IMR-90 (cell line): ENCODE measurements around the gene FTSJ3. TPM values are rescaled to one million over a fixed set of nuclear protein-coding genes. Genes with fewer than 3 reads are reported as not detected.

Experiments used
- ATAC-seq: fragments of 200-7000 bp; cut with Tn5 transposase; 2 replicates; pipeline ENCODE4 v1.9.1; 2020; ENCODE audit warnings: low read depth, mild to moderate bottlenecking, moderate library complexity
- BruUV-seq: library from RNA; stranded (reverse); fragments of 400-500 nt; replicated peaks from 2 replicates; lab custom pipeline; 2021; lab: Mats Ljungman, UMichigan
- CTCF ChIA-PET: fragments of 300-600 bp; formaldehyde crosslinking; extraction: SDS; loops from one replicate; lab custom pipeline; 2021; ENCODE audit warnings: antibody characterized with exemption; lab: Yijun Ruan, JAX
- POLR2A ChIA-PET: fragments of 300-600 bp; sonication (Branson Sonifier 250); formaldehyde crosslinking; loops from one replicate; lab custom pipeline; 2022; ENCODE audit warnings: antibody characterized with exemption; ENCODE audit not compliant: unreplicated experiment; lab: Charles Lee
- DNase-seq: peaks from one replicate; pipeline ENCODE4 v3.0.0; 2013
- H2AFZ ChIP-seq: replicated peaks from 2 replicates; pipeline ENCODE3; 2013; ENCODE audit warnings: low read length, mild to moderate bottlenecking; ENCODE audit not compliant: poor library complexity
- H2AK5ac ChIP-seq: 2 replicates; pipeline ENCODE4 v1.6.1; 2013; ENCODE audit warnings: low read depth, low read length, inconsistent platforms
- H2AK9ac ChIP-seq: replicated peaks from 2 replicates; pipeline ENCODE3; 2013; ENCODE audit warnings: mild to moderate bottlenecking, low read depth, low read length, moderate library complexity; ENCODE audit not compliant: poor library complexity
- H2BK120ac ChIP-seq: 2 replicates; pipeline ENCODE4 v1.6.1; 2013; ENCODE audit warnings: low read depth, low read length, inconsistent platforms
- H2BK15ac ChIP-seq: 3 replicates; pipeline ENCODE4 v1.6.1; 2013; ENCODE audit warnings: low read depth, low read length, inconsistent platforms
- H2BK20ac ChIP-seq: 2 replicates; pipeline ENCODE4 v1.6.1; 2013; ENCODE audit warnings: low read depth, mild to moderate bottlenecking, inconsistent platforms, low read length, moderate library complexity
- H2BK5ac ChIP-seq: 2 replicates; pipeline ENCODE4 v1.6.1; 2013; ENCODE audit warnings: mild to moderate bottlenecking, low read depth, low read length, inconsistent platforms; ENCODE audit not compliant: poor library complexity, severe bottlenecking
- H3K14ac ChIP-seq: replicated peaks from 2 replicates; pipeline ENCODE4 v1.6.1; 2013; ENCODE audit warnings: low read depth, low read length, inconsistent platforms
- H3K18ac ChIP-seq: 2 replicates; pipeline ENCODE4 v1.6.1; 2013; ENCODE audit warnings: low read depth, low read length, control low read depth
- H3K23ac ChIP-seq: 2 replicates; pipeline ENCODE4 v1.6.1; 2013; ENCODE audit warnings: low read depth, low read length, inconsistent platforms
- H3K27ac ChIP-seq: 2 replicates; pipeline ENCODE4 v1.5.1; 2013; ENCODE audit warnings: mild to moderate bottlenecking, control low read depth, low read length; ENCODE audit not compliant: insufficient read depth
- H3K27me3 ChIP-seq: 2 replicates; pipeline ENCODE4 v1.6.1; 2013; ENCODE audit warnings: low read length; ENCODE audit not compliant: control insufficient read depth, insufficient read depth
- H3K36me3 ChIP-seq: 2 replicates; pipeline ENCODE4 v1.6.1; 2013; ENCODE audit warnings: low read length, mixed read lengths; ENCODE audit not compliant: control insufficient read depth, insufficient read depth
- H3K4ac ChIP-seq: 2 replicates; pipeline ENCODE4 v1.6.1; 2013; ENCODE audit warnings: low read depth, low read length, inconsistent platforms
- H3K4me1 ChIP-seq: 2 replicates; pipeline ENCODE4 v1.6.1; 2013; ENCODE audit warnings: low read length, mixed read lengths; ENCODE audit not compliant: control insufficient read depth, insufficient read depth
- H3K4me2 ChIP-seq: 2 replicates; pipeline ENCODE4 v1.6.1; 2013; ENCODE audit warnings: low read depth, mild to moderate bottlenecking, control low read depth, low read length, moderate library complexity
- H3K4me3 ChIP-seq: 2 replicates; pipeline ENCODE4 v1.5.1; 2013; ENCODE audit warnings: low read depth, mild to moderate bottlenecking, control low read depth, low read length, moderate library complexity; ENCODE audit not compliant: insufficient read depth
- H3K56ac ChIP-seq: 2 replicates; pipeline ENCODE4 v1.6.1; 2013; ENCODE audit warnings: low read length, inconsistent platforms; ENCODE audit not compliant: insufficient read depth; ENCODE audit errors: extremely low read depth
- H3K79me1 ChIP-seq, 2 experiments: 2 replicates each; pipeline ENCODE4 v1.6.1; 2013; ENCODE audit warnings: low read length in 2 of 2, inconsistent platforms in 1 of 2, low read depth in 1 of 2
- H3K9ac ChIP-seq: 2 replicates; pipeline ENCODE4 v1.6.1; 2013; ENCODE audit warnings: low read depth, low read length, control low read depth
- H3K9me1 ChIP-seq: 2 replicates; pipeline ENCODE4 v1.6.1; 2013; ENCODE audit warnings: low read length, inconsistent platforms; ENCODE audit not compliant: insufficient read depth
- H3K9me3 ChIP-seq: 2 replicates; pipeline ENCODE4 v1.6.1; 2013; ENCODE audit warnings: low read length; ENCODE audit not compliant: control insufficient read depth, insufficient read depth
- H4K20me1 ChIP-seq: 2 replicates; pipeline ENCODE4 v1.6.1; 2013; ENCODE audit warnings: low read length, inconsistent platforms; ENCODE audit not compliant: insufficient read depth
- H4K5ac ChIP-seq: 2 replicates; pipeline ENCODE4 v1.6.1; 2013; ENCODE audit warnings: mild to moderate bottlenecking, low read depth, low read length, control low read depth
- H4K8ac ChIP-seq, 2 experiments: 2 replicates each; pipeline ENCODE4 v1.6.1; 2013; ENCODE audit warnings: low read depth in 2 of 2, low read length in 2 of 2, control low read depth in 1 of 2, inconsistent platforms in 1 of 2
- H4K91ac ChIP-seq: 2 replicates; pipeline ENCODE4 v1.6.1; 2013; ENCODE audit warnings: low read depth, low read length, inconsistent platforms; ENCODE audit not compliant: insufficient read depth
- BHLHE40 ChIP-seq: fragments of 150-350 bp; IDR thresholded peaks from 2 replicates; pipeline ENCODE4 v1.6.1; 2016; ENCODE audit warnings: mild to moderate bottlenecking, low read depth, low read length
- CEBPB ChIP-seq: IDR thresholded peaks from 2 replicates; pipeline ENCODE4 v1.6.1; 2012; ENCODE audit warnings: low read depth, low read length, improper control_type of control experiment
- ELK1 ChIP-seq: fragments of 150-350 bp; IDR thresholded peaks from 2 replicates; pipeline ENCODE4 v1.6.1; 2016; ENCODE audit warnings: low read depth, mild to moderate bottlenecking, low read length, moderate library complexity, borderline replicate concordance
- FOS ChIP-seq: fragments of 150-350 bp; IDR thresholded peaks from 2 replicates; pipeline ENCODE4 v1.6.1; 2016; ENCODE audit warnings: low read depth, low read length
- MAFK ChIP-seq: IDR thresholded peaks from 2 replicates; pipeline ENCODE4 v1.6.1; 2012; ENCODE audit warnings: low read depth, low read length, improper control_type of control experiment
- MXI1 ChIP-seq: IDR thresholded peaks from 2 replicates; pipeline ENCODE4 v1.6.1; 2012; ENCODE audit warnings: low read depth, mild to moderate bottlenecking, low read length, moderate library complexity, borderline replicate concordance
- NFE2L2 ChIP-seq: fragments of 150-350 bp; IDR thresholded peaks from 2 replicates; pipeline ENCODE4 v1.6.1; 2016; ENCODE audit warnings: low read depth, mild to moderate bottlenecking, low read length
- POLR2A ChIP-seq: IDR thresholded peaks from 2 replicates; pipeline ENCODE4 v1.6.1; 2012; ENCODE audit warnings: mild to moderate bottlenecking, low read depth, low read length
- RAD21 ChIP-seq: IDR thresholded peaks from 2 replicates; pipeline ENCODE4 v1.6.1; 2012; ENCODE audit warnings: low read length, improper control_type of control experiment
- RCOR1 ChIP-seq: IDR thresholded peaks from 2 replicates; pipeline ENCODE4 v1.6.1; 2012; ENCODE audit warnings: mild to moderate bottlenecking, low read length, improper control_type of control experiment; ENCODE audit not compliant: insufficient replicate concordance
- RFX5 ChIP-seq: IDR thresholded peaks from 2 replicates; pipeline ENCODE4 v1.8.0; 2012; ENCODE audit warnings: low read depth, mild to moderate bottlenecking, low read length, moderate library complexity
- SMC3 ChIP-seq: fragments of 150-350 bp; IDR thresholded peaks from 2 replicates; pipeline ENCODE4 v1.6.1; 2016; ENCODE audit warnings: low read depth, mild to moderate bottlenecking, antibody characterized with exemption, low read length, moderate library complexity
- WGBS, 2 experiments: methylation state at CpG; one replicate each; pipeline versions ENCODE4 v1.1.5 to v1.1.7; 2013; ENCODE audit warnings: missing lambda C conversion rate in 2 of 2; ENCODE audit not compliant: insufficient read length in 1 of 2; ENCODE audit errors: extremely low coverage in 2 of 2; 5-methylcytosine and 5-hydroxymethylcytosine counted together
- dilution Hi-C: fragments of 300-500 bp; cut with HindIII; formaldehyde crosslinking; loops from one replicate; pipeline ENCODE4 v1.14.3; 2018; ENCODE audit warnings: low sequenced_read_pairs; ENCODE audit not compliant: unreplicated experiment
- in situ Hi-C: fragments of 300-500 bp; cut with MboI; formaldehyde crosslinking; loops from 3 replicates; pipeline ENCODE4 v1.14.3; 2019; ENCODE audit warnings: low sequenced_read_pairs, inconsistent platforms, mixed read lengths
- intact Hi-C: fragments of 100-400 bp; cut with micrococcal nuclease; formaldehyde crosslinking; loops from 2 replicates; pipeline ENCODE4 v1.10.0; 2022
- polyA plus RNA-seq, 3 experiments: library from polyadenylated mRNA; depleted of rRNA; stranded (reverse); fragments of >200 nt; gene quantifications; 2 replicates each; pipeline ENCODE4 v1.2.3, GENCODE V29; 2012; ENCODE audit warnings: low replicate concordance in 1 of 3
- total RNA-seq: library from RNA; depleted of rRNA; stranded (reverse); fragments of >200 nt; gene quantifications from 2 replicates; pipeline ENCODE4 v1.2.3, GENCODE V29; 2012
- TF ChIP-seq, protein P1 (sequence below): conservative IDR thresholded peaks from 2 replicates; pipeline ENCODE4 v1.5.1; 2012; ENCODE audit warnings: mild to moderate bottlenecking, low read depth, low read length, improper control_type of control experiment
- TF ChIP-seq, protein P2 (sequence below): fragments of 150-350 bp; IDR thresholded peaks from 2 replicates; pipeline ENCODE4 v1.6.1; 2017; ENCODE audit warnings: mild to moderate bottlenecking, antibody characterized with exemption, low read length, low read depth

FTSJ3 gene
- total and polyA plus RNA-seq, 2 of the 4 experiments (the other 2 are of a cell fraction): 51.3 to 68.1 TPM

DNA sequence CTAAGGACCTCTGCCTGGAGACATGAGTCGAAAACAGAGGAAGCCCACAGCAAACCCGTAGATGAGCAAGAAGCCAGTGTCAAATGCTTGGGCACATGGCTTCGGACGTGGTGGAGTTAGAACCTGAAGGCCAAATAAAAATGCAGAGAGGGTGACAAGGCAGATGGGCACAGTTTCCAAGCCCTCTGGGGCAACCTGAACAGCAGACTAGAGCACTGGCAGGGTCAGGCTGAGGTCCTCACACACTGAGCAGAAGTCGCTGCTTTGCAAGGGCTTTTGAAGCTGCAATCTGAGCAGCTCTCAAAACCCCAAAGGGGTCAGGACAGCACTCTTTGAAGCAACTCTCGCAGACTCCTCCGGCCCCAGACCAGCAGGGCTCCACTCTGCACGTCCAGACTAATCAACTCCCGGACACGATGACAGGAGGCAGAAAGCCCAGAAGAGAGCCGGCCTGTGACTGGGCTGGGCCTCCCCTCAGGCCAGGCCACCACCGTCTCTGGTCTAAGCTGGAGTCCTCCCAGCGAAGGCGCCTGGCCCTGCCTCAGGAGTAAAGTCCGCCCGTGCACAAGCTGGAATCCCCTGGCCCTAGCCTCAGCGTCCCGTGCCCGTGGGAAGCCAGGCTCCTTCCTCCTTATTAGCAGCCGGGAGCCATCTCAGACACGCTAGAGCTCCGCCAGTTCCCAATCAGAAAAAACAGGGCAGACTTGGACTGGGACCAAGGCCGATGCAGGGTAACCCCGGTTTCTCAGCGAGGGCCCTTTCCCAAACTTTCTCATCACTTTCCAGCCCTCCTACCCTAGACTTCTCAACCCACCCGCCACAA lies 14.1 kb upstream of the FTSJ3 start:
- Histone ChIP-seq H2BK15ac (no peak overlapping the region), H3K56ac (peak overlapping the region; percentile 79), H3K23ac (peak overlapping the region; percentile 97), H4K5ac (0 out of 2 replicates have a peak overlapping the region, but pooled peaks have one; percentile 9), H3K4me3 (peak overlapping the region; percentile 81), H3K18ac (no peak overlapping the region; the same call in 1 of the 2 replicates), H3K4me1 (peaks cover 23% of the 10 kb centered on the region), H2AFZ (peak overlapping the region; percentile 96), H4K20me1 (peaks cover 34% of the 10 kb centered on the region), H2BK120ac (no peak overlapping the region; the same call in 1 of the 2 replicates), H3K9me1 (peaks cover 12% of the 10 kb centered on the region), H2AK9ac (peak overlapping the region; percentile 91), H3K4ac (peak overlapping the region; percentile 65), H2BK20ac (0 out of 2 replicates have a peak overlapping the region, but pooled peaks have one; percentile 17), H4K91ac (peak overlapping the region; percentile 58), H3K4me2 (peak overlapping the region; percentile 94), H3K14ac (peak overlapping the region; percentile 59), H3K79me1 (peaks cover 10 to 54% of the 10 kb centered on the region in 2 experiments; a peak in 3 of 4 replicates), H2BK5ac (peak overlapping the region; percentile 51), H3K9me3 (no peaks in the 10 kb centered on the region), H3K9ac (peak overlapping the region; percentile 77), H3K27ac (peak overlapping the region; percentile 84), H3K27me3 (no peaks in the 10 kb centered on the region), H3K36me3 (peaks cover 5% of the 10 kb centered on the region), H2AK5ac (peak overlapping the region; percentile 78), H4K8ac (peak overlapping the region; percentile 1 to 70; a peak in 2 of 4 replicates)
- in situ Hi-C loops (no loop called here), intact Hi-C loops (no loop called here), dilution Hi-C loops (no loop called here)
- CTCF ChIA-PET: no interaction called here
- POLR2A ChIA-PET: no interaction called here
- ATAC-seq: peak; percentile 5
- TF ChIP-seq, protein P1, sequence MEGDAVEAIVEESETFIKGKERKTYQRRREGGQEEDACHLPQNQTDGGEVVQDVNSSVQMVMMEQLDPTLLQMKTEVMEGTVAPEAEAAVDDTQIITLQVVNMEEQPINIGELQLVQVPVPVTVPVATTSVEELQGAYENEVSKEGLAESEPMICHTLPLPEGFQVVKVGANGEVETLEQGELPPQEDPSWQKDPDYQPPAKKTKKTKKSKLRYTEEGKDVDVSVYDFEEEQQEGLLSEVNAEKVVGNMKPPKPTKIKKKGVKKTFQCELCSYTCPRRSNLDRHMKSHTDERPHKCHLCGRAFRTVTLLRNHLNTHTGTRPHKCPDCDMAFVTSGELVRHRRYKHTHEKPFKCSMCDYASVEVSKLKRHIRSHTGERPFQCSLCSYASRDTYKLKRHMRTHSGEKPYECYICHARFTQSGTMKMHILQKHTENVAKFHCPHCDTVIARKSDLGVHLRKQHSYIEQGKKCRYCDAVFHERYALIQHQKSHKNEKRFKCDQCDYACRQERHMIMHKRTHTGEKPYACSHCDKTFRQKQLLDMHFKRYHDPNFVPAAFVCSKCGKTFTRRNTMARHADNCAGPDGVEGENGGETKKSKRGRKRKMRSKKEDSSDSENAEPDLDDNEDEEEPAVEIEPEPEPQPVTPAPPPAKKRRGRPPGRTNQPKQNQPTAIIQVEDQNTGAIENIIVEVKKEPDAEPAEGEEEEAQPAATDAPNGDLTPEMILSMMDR: no peak
- no peak for TF ChIP-seq ELK1
- TF ChIP-seq RCOR1: no peak
- TF ChIP-seq SMC3: no peak
- no peak for TF ChIP-seq FOS
- TF ChIP-seq MAFK: no peak
- no peak for TF ChIP-seq RAD21
- TF ChIP-seq POLR2A: no peak
- TF ChIP-seq RFX5: no peak
- no peak for TF ChIP-seq CEBPB
- TF ChIP-seq, protein P2, sequence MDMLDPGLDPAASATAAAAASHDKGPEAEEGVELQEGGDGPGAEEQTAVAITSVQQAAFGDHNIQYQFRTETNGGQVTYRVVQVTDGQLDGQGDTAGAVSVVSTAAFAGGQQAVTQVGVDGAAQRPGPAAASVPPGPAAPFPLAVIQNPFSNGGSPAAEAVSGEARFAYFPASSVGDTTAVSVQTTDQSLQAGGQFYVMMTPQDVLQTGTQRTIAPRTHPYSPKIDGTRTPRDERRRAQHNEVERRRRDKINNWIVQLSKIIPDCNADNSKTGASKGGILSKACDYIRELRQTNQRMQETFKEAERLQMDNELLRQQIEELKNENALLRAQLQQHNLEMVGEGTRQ: no peak
- TF ChIP-seq NFE2L2: no peak
- peak; percentile 23; the same call in 1 of the 2 replicates for TF ChIP-seq BHLHE40
- TF ChIP-seq MXI1: 0 out of 2 replicates have a peak, but pooled peaks have one; percentile 28
- peak; percentile 34 for DNase-seq
- BruUV-seq: no TSS peak
- 5% methylated on average over 14 of the region's 26 CpGs; no CpG with 5 or more reads in 1 of the 2 experiments for WGBS, 2 experiments
